HG03159 (cell line): ENCODE measurements around the gene AFDN.

ENCODE experiments used
- ATAC-seq: cut with Tn5 transposase; IDR thresholded peaks from one replicate; pipeline ENCODE4 v1.9.1; 2021; ENCODE audit warnings: mild to moderate bottlenecking, moderate library complexity; ENCODE audit not compliant: unreplicated experiment

The AFDN gene

DNA sequence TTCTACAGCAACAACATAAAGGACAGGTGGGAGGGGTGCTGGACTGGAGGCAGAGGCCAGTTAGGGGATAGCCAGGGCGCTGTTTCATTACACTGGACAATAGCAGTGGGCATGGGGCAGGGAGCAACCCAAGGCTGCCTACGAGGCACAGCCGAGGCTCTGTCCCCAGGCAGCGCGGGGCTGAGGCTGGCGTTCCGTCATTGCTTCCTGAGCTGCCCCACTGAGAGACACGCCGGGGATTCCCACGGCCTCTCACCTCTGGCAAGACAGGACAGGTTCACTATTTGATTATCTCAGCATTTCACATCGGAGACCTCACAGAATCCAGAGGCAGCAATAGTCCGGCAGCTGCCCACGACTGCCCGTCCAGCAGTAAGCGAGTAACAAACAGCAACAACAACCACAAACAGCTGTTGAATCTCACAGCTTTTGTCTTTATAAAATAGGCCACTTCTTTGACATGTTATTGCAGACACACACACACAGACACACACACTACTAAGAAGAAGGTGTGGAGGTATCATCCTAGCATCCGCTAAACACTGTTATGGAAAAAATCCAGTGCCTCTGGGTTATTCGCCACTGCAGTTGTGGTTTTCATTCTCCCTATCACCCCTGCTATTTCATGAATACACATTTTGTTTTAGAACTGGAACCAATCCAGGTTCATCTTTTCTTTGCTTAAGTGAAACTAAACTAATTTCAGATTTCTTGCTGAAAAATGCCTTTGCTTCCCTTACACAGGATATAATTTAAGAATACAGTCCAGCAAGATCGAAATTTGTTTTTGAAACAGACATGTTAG, 190.2 kb downstream of the AFDN start:
- no peak for ATAC-seq

DNA sequence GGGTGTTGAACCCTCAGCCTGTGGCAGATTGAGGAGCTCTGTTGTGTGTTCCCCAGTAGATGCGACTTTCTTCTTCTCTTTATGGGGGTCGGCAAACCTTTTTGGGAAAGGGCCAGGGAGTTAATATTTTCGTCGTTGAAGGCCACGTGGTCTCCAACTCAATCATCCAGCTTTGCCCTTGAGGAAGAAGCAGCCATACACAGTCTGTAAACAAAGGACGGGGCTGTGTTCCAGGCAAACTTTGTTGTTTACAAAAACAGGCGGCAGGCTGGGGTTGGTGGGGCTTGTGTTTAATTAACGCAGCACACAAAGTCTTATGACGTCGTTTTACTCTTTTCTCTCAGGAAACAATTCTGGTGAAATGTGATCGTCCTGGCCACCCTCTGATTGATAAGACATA, 190.9 kb downstream of the AFDN start:
- ATAC-seq: no peak

DNA sequence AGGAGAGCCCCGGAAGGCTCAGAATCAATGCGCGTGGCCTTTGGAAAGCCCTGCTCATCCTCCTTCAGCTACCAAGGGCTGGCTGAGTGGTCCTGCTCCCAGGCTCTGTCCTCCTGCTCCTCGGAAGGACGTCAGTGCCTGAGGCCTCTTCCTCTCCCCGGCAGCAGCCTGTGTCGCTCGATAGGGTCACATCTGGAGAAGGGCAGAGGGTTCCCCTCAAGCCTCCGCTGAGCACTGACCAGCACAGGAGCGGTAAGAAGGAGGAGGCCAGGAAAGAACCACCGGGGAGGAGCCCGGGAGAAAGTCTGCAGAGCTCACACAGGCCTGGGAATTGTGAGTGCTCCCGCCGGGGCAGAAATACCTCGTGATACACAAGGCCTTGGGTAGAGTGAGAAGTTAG, 192.0 kb downstream of the AFDN start:
- ATAC-seq: no peak

DNA sequence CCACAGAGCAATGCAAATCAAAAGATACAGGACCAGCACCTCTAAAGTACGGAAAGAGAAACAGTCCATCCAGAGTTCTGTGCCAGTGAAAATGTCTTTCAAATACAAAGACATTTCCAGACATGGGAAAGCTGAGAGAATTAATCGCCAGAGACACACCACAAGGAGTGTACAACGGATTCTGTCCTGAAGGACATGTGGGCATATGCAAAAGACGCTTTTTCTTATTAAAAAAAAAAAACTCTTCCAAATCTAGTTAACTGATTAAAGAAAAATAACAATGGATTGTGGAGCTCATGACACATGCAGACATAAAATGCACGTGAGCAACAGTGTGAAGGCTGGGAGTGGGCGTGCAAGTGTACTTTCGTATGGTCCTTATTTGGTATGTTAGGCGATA, 193.5 kb downstream of the AFDN start:
- no peak for ATAC-seq

DNA sequence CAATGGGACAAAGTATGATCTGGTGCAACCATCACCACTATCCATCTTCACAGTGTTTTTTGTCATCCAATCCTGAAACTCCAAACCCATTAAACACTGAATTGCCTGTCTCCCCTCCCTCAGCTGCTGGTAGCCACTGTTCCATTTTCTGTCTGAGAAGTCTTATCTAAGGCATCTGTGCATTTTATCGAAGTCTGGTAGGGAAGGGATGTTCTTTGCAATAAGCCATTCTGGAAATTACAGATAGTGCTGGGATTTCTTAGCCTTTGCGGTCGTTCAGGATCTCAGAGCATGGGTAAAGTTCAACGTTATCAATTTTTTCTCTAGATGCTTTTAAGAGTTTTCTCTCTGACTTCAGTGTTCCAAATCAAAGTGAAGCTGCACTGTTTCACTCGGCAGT, 194.9 kb downstream of the AFDN start:
- ATAC-seq: no peak
